Measurements from ENCODE around the gene KIF21B. TPM values are rescaled to one million over a fixed set of nuclear protein-coding genes. Genes with fewer than 3 reads are reported as not detected.
"Not testable (repeated sequence)": the region's sequence is repeated elsewhere in the genome, so short reads cannot be mapped to it uniquely, and the experiment has no call there.

KIF21B gene
- total RNA-seq, 6 experiments from 2014 or later, result 0.75 to 4.4 (median 1.4) TPM

DNA sequence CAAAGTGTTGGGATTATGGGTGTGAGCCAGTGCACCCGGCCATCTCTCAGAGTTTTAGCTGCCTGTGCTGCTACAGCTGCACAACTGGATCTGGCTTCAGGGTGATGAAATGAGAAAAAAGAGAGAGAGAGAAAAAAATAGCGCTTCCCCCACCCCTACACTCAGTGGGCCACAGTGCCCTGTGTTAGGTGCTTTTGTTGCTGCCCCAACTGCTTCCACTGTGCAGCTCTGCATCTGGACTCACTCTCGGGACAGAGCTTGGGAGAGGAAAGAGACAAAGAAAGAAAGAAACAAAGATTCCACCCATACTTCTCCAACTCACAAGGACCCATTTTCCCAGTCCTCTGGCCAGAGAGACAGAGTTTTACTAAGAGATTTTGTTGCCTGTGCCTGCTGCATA lies 78.4 kb downstream of the KIF21B start:
- no peak overlapping the region for H3K27ac ChIP-seq
- whole genome bisulfite sequencing (ENCODE audit: insufficient coverage, low coverage, low lambda C conversion rate, missing lambda C conversion rate), result 54% methylated on average over 3 of the region's 3 CpGs
- no peak for TF ChIP-seq POLR2A (IDR thresholded peaks at IDR 0.05)
- TF ChIP-seq, protein P1, sequence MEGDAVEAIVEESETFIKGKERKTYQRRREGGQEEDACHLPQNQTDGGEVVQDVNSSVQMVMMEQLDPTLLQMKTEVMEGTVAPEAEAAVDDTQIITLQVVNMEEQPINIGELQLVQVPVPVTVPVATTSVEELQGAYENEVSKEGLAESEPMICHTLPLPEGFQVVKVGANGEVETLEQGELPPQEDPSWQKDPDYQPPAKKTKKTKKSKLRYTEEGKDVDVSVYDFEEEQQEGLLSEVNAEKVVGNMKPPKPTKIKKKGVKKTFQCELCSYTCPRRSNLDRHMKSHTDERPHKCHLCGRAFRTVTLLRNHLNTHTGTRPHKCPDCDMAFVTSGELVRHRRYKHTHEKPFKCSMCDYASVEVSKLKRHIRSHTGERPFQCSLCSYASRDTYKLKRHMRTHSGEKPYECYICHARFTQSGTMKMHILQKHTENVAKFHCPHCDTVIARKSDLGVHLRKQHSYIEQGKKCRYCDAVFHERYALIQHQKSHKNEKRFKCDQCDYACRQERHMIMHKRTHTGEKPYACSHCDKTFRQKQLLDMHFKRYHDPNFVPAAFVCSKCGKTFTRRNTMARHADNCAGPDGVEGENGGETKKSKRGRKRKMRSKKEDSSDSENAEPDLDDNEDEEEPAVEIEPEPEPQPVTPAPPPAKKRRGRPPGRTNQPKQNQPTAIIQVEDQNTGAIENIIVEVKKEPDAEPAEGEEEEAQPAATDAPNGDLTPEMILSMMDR (IDR thresholded peaks at IDR 0.05), result no peak
- H3K4me3 ChIP-seq, result no peak overlapping the region
- H3K4me1 ChIP-seq, result no peaks in the 10 kb centered on the region
- H3K36me3 ChIP-seq, result no peaks in the 10 kb centered on the region
- no peaks in the 10 kb centered on the region for H3K9me3 ChIP-seq
- intact Hi-C loops (cut with DNase I), result no loop called here
- no peaks in the 10 kb centered on the region for H3K27me3 ChIP-seq
- ATAC-seq (no peak), DNase-seq (no peak)

DNA sequence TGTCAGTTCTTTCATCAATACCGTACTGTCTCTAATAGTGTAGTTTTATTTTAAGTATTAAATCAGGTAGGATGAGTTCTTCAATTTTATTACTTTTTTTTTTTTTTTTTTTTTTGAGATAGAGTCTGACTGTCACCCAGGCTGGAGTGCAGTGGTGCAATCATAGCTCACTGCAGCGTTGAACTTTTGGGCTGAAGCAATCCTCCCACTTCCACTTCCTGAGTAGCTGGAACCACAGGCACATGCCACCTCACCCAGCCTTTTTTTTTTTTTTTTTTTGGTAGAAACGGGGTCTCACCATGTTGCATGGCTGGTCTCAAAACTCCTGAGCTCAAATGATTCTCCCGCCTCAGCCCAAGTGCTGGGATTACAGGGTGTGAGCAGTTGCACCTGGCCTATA lies 84.6 kb downstream of the KIF21B start:
- 52% methylated on average over 4 of the region's 4 CpGs for WGBS (ENCODE audit: insufficient coverage, low coverage, low lambda C conversion rate, missing lambda C conversion rate)
- DNase-seq (no peak), ATAC-seq (peak in 2 of 4 donors; percentile 37 to 56)
- Histone ChIP-seq H3K9me3 (no peaks in the 10 kb centered on the region), H3K36me3 (no peaks in the 10 kb centered on the region), H3K27me3 (no peaks in the 10 kb centered on the region), H3K27ac (no peak overlapping the region), H3K4me3 (no peak overlapping the region), H3K4me1 (no peaks in the 10 kb centered on the region)
- intact Hi-C loops (cut with DNase I), result no loop called here
- TF ChIP-seq POLR2A (IDR thresholded peaks at IDR 0.05), result no peak
- TF ChIP-seq, protein P1 (IDR thresholded peaks at IDR 0.05), result no peak

DNA sequence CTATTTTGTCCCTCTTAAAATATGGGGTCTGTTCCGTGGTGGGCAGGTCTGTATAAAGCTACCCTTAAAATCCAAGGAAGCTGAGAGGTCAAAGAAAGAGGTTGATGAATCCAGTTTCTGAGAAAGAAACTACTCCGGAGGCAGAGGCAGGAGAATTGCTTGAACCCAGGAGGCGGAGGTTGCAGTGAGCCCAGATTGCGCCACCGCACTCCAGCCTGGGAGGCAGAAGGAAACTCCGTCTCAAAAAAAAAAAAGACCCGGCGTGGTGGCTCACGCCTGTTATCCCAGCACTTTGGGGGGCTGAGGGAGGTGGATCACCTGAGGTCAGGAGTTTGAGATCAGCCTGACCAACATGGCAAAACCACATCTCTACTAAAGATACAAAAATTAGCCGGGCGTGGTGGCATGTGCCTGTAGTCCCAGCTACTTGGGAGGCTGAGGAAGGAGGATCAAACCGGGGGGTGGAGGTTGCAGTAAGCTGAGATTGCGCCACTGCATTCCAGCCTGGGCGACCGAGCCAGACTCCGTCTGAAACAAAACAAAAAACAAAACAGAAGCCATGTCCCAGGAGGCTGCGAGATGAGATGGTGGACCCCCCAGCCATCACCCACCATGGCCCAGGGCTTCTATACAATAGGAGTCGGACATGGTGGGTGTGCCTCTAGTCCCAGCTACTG lies 88.1 kb downstream of the KIF21B start:
- H3K36me3 ChIP-seq; H3K27ac ChIP-seq; DNase-seq; ATAC-seq; H3K4me1 ChIP-seq; intact Hi-C loops (cut with DNase I); H3K27me3 ChIP-seq; H3K9me3 ChIP-seq; H3K4me3 ChIP-seq: not testable (repeated sequence)
- WGBS (ENCODE audit: insufficient coverage, low coverage, low lambda C conversion rate, missing lambda C conversion rate), result 76% methylated on average over 12 of the region's 18 CpGs

DNA sequence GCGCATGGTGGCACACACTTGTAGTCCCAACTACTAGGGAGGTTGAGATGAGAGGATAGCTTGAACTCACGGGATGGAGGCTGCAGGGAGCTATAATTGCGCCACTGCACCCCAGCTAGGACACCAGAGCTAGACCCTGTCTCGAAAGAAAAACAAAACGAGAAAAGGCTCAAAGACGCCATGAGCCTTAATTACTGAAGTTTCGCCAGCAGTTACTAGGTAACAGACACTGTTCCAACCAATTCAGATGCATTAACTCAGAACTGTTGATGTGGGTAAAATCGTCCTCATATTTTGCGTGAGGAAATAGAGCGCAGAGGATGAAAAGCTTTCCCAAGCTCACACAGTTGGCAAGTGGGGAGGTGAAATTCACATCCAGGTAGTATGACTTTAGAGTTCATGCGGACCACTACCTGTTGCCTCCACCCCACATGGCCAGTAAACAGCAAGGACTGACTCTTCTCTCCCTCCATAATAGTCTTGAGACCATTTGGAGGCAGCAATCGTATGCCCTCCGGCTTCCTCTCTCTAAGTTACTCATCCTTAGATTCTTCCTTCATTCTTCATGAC lies 88.8 kb downstream of the KIF21B start:
- H3K27me3 ChIP-seq, result no peaks in the 10 kb centered on the region
- intact Hi-C loops (cut with DNase I), result no loop called here
- no peak overlapping the region for H3K27ac ChIP-seq
- no peaks in the 10 kb centered on the region for H3K4me1 ChIP-seq
- H3K36me3 ChIP-seq, result no peaks in the 10 kb centered on the region
- 83% methylated on average over 13 of the region's 13 CpGs for WGBS (ENCODE audit: insufficient coverage, low coverage, low lambda C conversion rate, missing lambda C conversion rate)
- TF ChIP-seq POLR2A (IDR thresholded peaks at IDR 0.05), result no peak
- TF ChIP-seq, protein P1 (IDR thresholded peaks at IDR 0.05), result no peak
- ATAC-seq (no peak), DNase-seq (no peak)
- no peak overlapping the region for H3K4me3 ChIP-seq
- no peaks in the 10 kb centered on the region for H3K9me3 ChIP-seq

DNA sequence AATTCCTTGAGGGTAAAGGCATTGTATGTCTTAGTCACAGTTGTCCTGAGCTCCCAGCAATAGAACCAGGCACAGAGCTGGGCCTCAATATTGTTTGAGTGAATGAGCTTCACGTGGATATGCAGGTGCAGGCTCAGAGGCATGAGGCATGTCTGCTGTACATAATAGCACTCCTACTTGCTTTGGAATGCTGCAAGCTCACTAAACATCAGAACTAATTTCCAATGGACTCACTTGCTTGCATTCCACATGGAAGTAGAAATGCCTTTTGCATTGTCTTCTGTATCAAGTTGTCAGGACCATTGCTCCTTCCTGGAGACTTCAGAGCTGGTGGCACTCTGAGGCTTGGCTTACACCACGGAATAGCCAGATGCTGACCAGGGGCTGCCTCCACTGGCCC lies 91.7 kb downstream of the KIF21B start:
- no peak for TF ChIP-seq POLR2A (IDR thresholded peaks at IDR 0.05)
- TF ChIP-seq, protein P1 (IDR thresholded peaks at IDR 0.05), result no peak
- intact Hi-C loops (cut with DNase I), result no loop called here
- H3K4me3 ChIP-seq, result no peak overlapping the region
- ATAC-seq (no peak), DNase-seq (no peak)
- no peak overlapping the region for H3K27ac ChIP-seq
- H3K36me3 ChIP-seq, result no peaks in the 10 kb centered on the region
- no peaks in the 10 kb centered on the region for H3K4me1 ChIP-seq
- 60% methylated on average over 1 of the region's 2 CpGs for WGBS (ENCODE audit: insufficient coverage, low coverage, low lambda C conversion rate, missing lambda C conversion rate)
- no peaks in the 10 kb centered on the region for H3K9me3 ChIP-seq
- H3K27me3 ChIP-seq, result no peaks in the 10 kb centered on the region

DNA sequence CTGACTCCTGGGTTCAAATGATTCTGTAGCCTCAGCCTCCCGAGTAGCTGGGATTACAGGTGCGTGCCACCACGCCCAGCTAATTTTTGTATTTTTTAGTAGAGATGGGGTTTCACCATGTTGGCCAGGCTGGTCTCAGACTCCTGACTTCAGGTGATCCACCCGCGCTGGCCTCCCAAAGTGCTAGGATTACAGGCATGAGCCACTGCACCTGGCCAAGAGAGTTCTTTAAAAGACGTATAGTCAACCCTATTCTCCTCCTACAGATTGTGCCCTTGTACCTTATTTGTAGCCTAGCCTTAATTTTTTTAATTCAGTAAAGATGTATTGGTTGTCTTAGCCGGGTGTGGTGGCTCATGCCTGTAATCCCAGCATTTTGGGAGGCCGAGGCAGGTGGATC lies 93.2 kb downstream of the KIF21B start:
- H3K4me1 ChIP-seq; H3K27me3 ChIP-seq; H3K36me3 ChIP-seq; intact Hi-C loops (cut with DNase I); DNase-seq; H3K27ac ChIP-seq; H3K9me3 ChIP-seq; ATAC-seq; H3K4me3 ChIP-seq: not testable (repeated sequence)
- WGBS (ENCODE audit: insufficient coverage, low coverage, low lambda C conversion rate, missing lambda C conversion rate), result 83% methylated on average over 8 of the region's 8 CpGs

All from right lobe of liver (tissue), 6 donors.